Cardiac septum (tissue), 1 donor: ENCODE measurements around the gene CEMP1. TPM values are rescaled to one million over a fixed set of nuclear protein-coding genes. Genes with fewer than 3 reads are reported as not detected.
A peak's percentile ranks its signal among the peaks of the same experiment; 100 is the strongest.

Experiments
- DNase-seq: peaks from one replicate; pipeline ENCODE4 v3.0.0-alpha.2; 2020; ENCODE audit warnings: low spot score
- intact Hi-C: fragments of 100-400 bp; cut with DNase I; formaldehyde crosslinking; loops from one replicate; pipeline ENCODE4 v1.14.0; 2022
- total RNA-seq: library from RNA; stranded (reverse); fragmentation: NEBNext Ultra II Directional; extraction: Animal tissue kit (Norgen Biotek cat#: 25700); gene quantifications from one replicate; pipeline ENCODE4 v1.2.1, GENCODE V29; 2021
- donor health status: DM: no; HTN: no; CAD: no.

CEMP1 gene
- total RNA-seq, 1 donor from 2014 or later = not detected

DNA sequence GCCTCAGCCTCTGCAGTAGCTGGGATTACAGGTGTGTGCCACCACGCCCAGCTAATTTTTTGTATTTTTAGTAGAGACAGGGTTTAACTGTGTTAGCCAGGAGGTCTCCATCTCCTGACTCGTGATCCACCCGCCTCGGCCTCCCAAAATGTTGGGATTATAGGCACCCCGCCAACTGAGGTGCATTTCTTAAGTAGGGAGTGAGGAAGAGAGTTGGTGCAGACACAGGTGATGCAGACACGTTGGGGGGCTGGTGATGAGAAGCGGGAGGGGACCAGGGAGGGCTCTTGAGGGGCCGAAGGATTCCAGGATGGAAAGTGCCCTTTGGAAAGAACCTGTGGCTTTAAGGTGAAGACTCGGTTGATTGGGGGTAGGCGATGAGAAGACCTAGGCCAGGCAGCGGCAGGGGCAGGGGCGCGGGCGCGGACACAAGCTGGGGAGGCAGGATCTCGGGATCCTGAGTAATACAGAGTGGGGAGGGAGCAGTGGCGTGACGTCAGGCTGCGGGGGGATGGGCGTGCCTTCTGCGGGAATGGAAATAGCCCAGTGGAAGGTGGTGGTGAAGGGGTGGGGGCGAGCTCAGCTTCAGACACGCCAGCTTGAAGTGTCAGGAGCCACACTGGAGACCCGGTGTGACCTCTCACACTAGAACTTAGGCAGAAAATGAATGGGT is 19.9 kb downstream of the CEMP1 start:
- no peak for DNase-seq
- intact Hi-C loops = loop anchor here (10.0 kb wide), 1 partner anchor 246 kb away; the partner anchor contains the start of gene RNPS1

DNA sequence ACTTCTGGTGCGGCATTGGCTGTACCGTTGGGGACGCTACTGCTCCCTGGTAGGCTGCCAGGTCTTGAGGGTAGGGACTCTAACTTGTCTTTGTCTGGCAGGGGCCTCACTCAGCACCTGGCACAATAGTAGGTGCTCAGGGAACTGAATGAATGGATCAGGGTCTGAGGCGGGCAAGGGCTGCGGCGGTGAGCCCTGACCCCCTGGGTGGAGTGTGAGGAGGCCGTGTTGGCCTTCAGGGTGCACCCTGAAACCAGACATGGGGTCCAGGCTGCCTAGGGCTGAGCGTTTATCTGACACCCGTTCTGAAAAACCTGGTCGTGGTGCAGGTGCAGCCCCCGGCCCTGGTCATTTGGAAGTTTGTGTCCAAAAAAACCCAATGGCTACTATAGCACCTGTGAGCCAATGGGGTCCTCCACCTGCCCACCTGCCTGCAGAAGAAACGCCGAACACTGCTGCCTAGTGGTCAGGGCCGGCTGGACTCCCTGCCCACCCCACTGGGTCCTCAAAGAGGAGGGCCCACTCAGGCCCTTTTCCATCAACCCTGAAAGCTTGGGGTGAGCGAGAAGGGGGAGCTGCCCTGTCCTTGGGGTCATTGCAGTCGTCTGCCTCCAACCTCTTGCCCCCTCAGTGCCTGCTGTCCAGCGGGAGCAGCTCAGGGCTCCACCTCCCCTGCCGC is 22.3 kb downstream of the CEMP1 start:
- intact Hi-C loops = loop anchor here (10.0 kb wide), 1 partner anchor 484 kb away; the partner anchor contains the start of gene NHERF2
- DNase-seq = no peak

DNA sequence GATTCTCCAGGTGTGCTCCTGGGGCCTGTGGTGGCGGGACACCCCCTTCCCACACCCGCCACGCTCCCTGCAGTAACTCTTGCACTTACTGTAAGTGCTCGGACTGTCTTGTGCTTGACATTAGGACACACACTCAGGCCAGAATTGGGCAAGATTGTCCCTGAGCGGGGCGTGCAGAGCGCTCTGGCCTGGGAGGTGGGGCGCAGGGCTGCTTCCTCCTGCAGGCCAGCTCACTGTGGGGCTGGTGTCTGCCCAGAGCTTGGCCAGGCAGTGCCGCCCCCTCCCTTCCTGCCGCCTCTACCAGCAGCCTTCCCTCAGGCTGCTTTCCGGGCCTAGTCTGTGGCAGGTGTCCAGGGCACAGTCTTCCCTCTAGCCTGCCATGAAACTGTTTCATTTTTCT is 23.5 kb downstream of the CEMP1 start:
- intact Hi-C loops = loop anchor here (10.0 kb wide), 1 partner anchor 483 kb away; the partner anchor contains the start of gene NHERF2
- DNase-seq = no peak

DNA sequence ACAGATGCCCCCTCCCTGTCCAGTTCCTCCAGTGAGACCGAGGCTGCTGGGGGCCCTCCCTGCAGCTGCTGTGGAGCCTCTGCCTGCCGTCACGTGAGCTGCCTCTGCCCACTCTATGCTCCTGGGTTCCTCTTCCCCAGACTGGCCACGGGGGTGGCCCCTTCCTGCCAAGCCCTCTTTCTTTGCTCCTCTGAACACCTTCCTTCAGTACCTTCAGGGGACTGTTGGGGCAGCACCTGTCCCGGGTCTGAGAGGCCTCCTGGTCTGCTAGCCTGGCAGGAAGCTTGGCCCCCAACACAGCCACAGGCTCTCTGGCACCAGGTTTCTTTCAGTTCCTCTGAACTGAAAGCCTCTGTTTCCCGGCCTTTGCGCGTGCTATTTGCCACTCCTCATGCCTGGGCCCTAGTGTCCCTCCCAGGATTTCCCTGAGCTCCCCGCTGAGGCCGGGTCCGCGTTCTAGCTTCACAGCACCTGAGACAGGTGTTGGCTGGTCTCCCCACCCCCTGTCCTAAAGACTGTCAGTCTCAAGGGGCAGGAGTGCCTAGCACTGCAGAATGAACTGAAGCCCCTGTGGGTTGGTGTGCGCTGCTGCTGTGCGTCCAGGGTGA is 24.1 kb downstream of the CEMP1 start:
- no peak for DNase-seq
- intact Hi-C loops = loop anchor here (10.0 kb wide), 1 partner anchor 482 kb away; the partner anchor contains the start of gene NHERF2

DNA sequence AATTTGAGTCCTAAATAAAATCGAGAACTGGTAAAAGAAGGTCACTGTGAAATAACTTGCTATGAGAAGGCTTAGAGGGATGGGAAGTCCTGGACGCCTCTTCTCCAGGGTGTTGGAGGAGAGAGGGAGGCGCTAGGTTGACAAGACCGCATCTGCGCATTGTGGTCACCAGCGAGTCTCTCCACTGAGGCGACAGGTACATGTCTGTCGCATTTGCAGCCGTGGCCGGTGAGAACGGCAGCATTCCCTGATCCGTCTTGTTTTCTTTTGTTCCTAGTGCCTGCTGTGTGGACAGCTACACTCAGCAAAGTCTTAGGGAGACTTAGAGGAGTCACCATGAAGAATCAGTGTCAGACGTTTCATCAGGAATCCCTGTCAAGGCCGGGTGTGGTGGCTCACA is 25.5 kb downstream of the CEMP1 start:
- intact Hi-C loops = loop anchor here (10.0 kb wide), 1 partner anchor 481 kb away; the partner anchor contains the start of gene NHERF2

DNA sequence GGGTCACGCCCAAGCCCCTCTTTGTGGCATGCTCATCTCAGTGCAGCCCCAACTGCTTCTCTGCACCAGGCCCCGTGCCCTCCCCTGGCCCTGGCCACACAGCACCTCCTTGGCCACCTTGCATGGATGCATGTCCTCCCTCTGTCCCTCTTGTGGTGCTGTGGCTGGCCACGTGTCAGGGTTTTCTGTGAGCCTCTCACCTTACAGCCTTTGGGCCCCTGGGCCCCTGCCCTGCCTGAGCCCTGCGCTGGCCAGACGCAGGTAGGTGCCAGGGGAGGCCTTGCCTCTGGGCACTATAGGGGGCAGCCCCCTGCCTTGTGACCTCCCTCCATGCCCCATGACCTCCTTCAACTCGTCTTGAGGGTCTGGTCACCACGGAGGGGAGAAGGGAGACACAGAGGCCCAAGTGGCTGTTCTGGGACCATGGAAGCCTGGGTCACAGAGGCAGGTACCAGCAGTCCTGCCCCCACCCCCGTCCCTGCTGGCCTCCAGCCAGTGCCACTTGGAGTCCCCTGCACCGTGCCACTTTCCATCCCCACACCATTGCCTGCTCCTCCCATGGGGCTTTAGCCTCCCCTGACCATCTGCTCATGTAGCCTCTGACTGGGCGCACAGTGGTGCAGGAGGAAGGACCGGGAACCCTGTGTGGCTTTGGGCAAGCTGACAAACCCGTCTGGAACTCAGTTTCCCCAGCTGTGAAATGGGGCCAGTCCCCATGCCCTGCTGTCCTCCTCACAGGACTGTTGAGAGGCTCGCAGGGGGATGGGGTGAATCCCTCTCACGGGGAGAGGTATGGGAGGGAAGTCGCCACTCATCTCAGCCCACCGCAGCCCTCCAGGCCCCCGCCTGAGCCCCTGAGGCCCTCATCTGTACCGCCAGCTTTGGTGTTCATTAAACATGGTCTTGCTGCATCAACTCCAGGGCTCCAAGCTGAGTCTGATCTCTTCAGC is 29.0 kb downstream of the CEMP1 start:
- no peak for DNase-seq

More for the DNA sequence above, 25.5 kb downstream of the CEMP1 start:
- no peak for DNase-seq

DNA sequence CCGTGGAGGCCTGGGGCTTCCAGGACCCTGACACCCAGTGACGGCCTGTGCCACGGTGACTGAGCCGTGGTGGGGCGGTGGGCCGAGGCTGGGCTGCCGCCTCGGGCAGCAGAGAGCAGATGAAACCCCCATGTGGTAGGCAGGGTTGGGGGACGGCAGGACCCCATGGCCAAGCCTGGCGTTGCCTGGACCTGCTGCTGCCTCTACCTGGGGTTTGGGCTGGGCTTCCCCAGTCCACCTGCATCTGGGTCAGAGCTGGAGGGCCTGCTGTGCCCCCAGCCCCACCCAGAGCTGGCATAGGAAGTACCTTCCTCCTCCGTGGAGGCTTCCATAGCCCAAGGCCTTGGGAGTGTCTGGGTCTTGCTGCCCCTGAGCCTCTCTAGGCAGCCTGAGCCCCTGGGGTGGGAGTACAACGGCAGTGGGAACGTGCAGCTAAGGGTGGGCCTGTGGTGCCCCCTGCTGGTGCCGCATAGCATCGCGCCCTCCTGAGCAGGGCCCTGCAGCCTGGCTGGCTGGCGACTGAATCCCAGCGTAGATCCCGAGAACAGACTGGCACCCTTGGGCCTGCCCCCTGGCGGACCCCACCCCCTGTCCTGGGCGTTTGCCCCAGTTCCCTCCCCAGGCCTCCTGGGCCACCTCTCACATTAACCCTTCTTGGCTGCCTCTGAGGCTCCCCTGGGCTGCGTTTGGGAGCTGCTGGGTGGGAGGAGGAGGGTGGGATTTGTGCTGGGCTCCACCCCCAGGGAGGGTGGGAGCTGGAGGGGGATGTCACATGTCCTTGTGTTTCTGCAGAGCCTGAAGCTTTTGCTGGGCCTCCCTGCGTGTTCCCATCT is 30.1 kb downstream of the CEMP1 start:
- peak; percentile 91 for DNase-seq
- intact Hi-C loops = loop anchor here (2.0 to 10.0 kb wide), 2 partner anchors 160 to 476 kb away; partner anchors contain the start of genes ABCA3 and NHERF2

More for the DNA sequence above, 29.0 kb downstream of the CEMP1 start:
- intact Hi-C loops = loop anchor here (2.0 to 10.0 kb wide), 2 partner anchors 161 to 477 kb away; partner anchors contain the start of genes ABCA3 and NHERF2

DNA sequence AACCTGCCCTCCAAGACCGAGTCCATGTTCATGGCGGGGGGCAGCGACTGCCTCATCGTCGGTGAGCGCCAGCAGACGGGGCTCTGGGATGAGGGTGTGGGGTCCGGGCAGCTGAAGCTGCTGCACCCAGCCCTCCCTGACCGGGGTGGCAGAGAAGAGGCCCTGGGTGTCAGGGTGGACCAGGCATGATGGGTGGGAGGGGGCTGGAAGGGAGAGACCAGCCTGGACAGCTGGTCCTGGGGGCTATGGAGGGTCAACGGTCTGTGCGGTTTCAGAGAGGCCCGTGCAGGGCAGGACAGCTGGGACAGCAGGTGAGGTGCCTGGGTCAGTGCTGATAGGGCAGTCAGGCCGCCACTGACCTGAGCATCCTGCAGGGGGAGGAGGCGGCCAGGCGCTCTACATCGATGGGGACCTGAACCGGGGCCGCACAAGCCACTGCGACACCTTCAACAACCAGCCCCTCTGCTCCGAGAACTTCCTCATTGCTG is 30.7 kb downstream of the CEMP1 start:
- intact Hi-C loops = loop anchor here (2.0 to 10.0 kb wide), 2 partner anchors 160 to 476 kb away; partner anchors contain the start of genes ABCA3 and NHERF2
- DNase-seq = no peak

DNA sequence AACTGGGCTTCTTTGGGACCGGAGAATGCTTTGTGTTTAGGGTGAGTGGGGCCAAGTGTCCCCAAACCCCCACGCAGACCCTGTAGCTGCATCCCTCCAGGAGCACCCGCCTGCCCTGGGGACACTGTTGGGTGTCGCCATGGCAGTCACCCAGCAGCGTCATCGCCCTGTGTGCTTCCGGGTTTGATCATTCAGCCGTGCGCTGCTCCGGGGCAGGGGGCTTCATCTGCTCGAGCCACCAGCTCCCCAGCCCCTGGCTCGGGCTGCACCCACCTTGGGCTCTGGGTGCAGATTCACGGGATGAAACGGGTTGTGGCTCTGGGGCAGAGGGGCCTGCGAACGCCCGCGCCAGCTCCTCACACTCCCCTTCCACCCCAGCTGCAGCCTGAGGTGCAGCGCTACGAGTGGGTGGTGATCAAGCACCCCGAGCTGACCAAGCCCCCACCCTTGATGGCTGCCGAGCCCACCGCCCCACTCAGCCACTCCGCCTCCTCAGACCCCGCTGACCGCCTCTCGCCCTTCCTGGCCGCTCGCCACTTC is 31.2 kb downstream of the CEMP1 start:
- DNase-seq = no peak
- intact Hi-C loops = loop anchor here (2.0 to 10.0 kb wide), 3 partner anchors 73 to 475 kb away; partner anchors contain the start of genes ABCA3, CCNF and NHERF2

DNA sequence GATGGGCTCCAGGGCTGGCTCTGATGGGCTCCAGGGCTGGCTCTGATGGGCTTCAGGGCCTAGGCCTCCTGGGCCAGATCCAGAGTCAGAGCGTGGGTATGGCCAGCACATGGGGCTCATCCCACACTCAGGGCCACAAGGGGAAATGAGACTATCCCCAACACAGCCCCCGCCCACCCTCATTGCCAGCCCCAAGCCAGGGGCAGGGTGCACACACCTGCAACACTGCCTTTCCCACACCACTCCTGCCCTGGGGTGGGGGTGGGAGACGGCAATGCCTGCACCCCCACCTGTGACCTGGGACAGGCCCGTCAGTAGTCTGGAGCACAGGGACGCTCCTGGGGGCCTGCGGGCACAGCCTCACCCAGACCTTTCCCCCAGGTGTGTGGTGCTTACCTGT is 31.8 kb downstream of the CEMP1 start:
- intact Hi-C loops = loop anchor here (5.0 kb wide), 1 partner anchor 72 kb away; the partner anchor contains the start of gene CCNF
- DNase-seq = no peak

DNA sequence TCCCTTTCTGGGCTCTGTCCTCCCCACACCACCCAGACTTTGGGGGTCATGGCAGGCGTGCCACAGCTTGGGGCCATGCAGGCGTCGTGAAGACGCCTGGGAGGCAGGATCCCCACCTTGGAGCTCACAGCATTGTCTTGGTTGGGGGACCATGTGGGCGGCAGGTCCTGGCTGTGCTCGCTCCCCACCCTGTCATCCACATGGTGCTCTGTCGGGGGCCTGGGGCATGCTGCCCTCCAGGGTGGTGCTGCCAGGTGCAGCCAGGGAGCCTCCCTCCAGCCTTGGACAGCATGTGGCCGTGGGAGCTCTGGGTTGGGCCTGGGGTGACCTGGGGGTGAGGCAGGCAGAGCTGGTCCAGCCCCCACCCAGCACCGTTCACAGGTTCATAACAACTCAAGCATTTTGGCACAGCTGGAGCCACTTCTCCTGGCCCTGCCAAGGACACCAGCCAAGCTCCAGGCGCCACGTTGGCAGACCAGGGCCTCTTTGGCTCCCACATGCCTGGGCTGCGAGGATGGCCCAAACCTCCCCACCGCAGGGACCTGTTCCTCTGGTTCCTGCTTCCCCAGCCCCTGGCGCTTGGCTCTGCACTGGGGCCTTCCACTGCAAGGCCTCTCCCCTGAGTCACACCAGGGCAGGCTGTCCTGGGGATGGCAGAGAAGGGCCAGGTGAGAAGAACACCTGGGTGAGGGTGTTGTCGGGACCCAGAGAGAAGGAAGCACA is 32.5 kb downstream of the CEMP1 start:
- intact Hi-C loops = loop anchor here (5.0 kb wide), 1 partner anchor 71 kb away; the partner anchor contains the start of gene CCNF
- DNase-seq = no peak

DNA sequence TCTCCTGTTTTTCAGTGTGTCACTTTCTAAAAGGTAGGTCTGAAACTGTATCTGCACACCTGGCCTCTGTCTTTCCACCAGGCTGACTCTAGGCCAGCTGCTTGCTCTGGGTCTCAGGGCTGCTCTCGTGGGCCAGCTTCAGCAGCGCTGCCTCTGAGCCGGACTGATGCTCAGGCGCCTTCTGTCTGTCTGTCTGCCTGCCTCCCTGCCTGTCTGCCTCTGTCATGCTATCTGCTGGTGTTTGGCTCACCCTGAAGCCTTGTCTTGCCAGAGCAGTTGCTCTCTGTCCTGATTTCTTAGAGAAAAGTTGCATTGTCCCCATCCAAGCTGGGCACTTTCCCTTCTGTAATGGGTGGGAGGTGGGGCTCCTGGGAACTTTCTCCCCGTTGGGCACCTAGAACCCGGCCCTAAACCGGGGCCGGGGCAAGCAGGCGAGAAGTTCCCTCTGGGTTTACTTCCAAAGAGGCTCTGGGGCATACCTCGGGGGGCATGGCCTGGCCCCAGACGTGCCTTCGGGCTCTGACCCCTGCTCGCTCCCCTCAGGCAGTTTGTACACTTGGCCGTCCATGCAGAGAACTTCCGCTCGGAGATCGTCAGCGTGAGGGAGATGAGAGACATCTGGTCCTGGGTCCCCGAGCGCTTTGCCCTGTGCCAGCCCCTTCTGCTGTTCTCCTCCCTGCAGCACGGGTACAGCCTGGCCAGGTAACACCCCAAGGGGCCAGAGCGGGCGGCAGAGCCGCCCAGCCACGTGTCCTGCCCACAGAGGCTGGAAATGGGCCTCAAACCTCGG is 33.3 kb downstream of the CEMP1 start:
- DNase-seq = no peak
- intact Hi-C loops = loop anchor here (5.0 kb wide), 1 partner anchor 71 kb away; the partner anchor contains the start of gene CCNF

DNA sequence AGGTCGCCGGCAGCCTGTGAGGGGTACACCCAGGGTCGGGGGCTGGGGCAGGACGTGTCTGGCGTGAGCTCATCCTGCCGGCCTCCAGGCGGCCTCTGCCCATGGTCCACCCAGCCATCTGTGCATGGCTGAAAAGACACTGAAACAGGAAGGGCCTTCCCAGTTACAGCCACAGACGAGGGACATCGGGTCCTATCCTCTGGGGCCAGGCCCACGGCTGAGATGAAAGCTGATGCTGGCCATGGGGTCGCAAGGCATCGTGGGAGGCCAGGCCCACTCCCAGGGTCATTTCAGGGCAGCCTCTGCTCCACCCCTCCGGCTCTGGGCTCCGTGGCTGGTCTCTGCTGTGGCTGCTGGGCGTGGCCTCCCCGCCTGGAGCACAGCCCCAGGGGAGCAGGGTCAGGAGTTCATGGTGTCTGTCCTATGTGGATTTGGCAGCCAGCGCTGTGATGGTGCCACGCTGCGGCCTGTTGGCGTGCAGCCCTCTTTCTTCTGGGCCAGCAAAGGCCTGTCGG is 34.0 kb downstream of the CEMP1 start:
- intact Hi-C loops = loop anchor here (5.0 kb wide), 1 partner anchor 70 kb away; the partner anchor contains the start of gene CCNF
- no peak for DNase-seq

DNA sequence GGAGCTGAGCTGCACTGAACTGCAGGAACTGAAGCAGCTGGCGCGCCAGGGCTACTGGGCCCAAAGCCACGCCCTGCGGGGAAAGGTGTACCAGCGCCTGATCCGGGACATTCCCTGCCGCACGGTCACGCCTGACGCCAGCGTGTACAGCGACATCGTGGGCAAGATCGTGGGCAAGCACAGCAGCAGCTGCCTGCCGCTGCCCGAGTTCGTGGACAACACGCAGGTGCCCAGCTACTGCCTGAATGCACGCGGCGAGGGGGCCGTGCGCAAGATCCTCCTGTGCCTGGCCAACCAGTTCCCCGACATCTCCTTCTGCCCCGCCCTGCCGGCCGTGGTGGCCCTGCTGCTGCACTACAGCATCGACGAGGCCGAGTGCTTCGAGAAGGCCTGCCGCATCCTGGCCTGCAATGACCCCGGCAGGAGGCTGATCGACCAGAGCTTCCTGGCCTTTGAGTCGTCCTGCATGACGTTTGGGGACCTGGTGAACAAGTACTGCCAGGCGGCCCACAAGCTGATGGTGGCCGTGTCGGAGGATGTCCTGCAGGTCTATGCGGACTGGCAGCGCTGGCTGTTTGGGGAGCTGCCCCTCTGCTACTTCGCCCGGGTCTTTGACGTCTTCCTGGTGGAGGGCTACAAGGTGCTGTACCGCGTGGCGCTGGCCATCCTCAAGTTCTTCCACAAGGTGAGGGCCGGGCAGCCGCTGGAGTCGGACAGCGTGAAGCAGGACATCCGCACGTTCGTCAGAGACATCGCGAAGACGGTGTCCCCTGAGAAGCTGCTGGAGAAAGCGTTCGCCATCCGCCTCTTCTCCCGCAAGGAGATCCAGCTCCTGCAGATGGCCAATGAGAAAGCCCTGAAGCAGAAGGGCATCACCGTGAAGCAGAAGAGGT is 34.7 kb downstream of the CEMP1 start:
- no peak for DNase-seq
- intact Hi-C loops = loop anchor here (5.0 kb wide), 1 partner anchor 69 kb away; the partner anchor contains the start of gene CCNF

DNA sequence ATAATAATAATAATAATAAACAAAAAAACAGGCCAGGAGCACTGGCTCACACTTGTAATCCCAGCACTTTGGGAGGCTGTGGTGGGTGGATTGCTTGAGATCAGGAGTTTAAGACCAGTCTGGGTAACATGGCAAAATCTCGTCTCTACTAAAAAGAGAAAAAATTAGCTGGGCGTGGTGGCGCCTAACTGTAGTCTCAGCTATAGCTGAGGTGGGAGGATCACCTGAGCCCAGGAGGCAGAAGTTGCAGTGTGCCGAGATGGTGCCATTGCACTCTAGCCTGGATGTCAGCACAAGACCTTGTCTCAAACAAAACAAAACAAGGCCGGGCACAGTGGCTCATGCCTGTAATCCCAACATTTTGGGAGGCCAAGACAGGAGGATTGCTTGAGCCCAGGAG is 36.2 kb downstream of the CEMP1 start:
- intact Hi-C loops = loop anchor here (5.0 kb wide), 1 partner anchor 68 kb away; the partner anchor contains the start of gene CCNF
- DNase-seq = no peak
